Neural progenitor cell (in vitro differentiated cells): ENCODE results near the gene HOXA11. TPM values are rescaled to one million over a fixed set of nuclear protein-coding genes. Genes with fewer than 3 reads are reported as not detected.

ENCODE experiments used
- DNase-seq: peaks from one replicate; pipeline ENCODE4 v3.0.0-alpha.2; 2016; ENCODE audit warnings: low spot score
- H2AFZ ChIP-seq: fragments of 200-600 bp; sonication (generic); replicated peaks from 2 replicates; pipeline ENCODE4 v1.6.1; 2016; ENCODE audit warnings: antibody characterized with exemption
- H3F3A ChIP-seq: fragments of 200-600 bp; sonication (generic); 2 replicates; pipeline ENCODE4 v1.6.1; 2016; ENCODE audit warnings: antibody characterized with exemption, low read depth
- H3K27ac ChIP-seq: fragments of 200-600 bp; sonication (generic); 2 replicates; pipeline ENCODE4 v1.5.1; 2016; ENCODE audit warnings: mild to moderate bottlenecking
- H3K27me3 ChIP-seq: fragments of 200-600 bp; sonication (generic); 2 replicates; pipeline ENCODE4 v1.6.1; 2016; ENCODE audit warnings: mild to moderate bottlenecking, moderate library complexity
- H3K36me3 ChIP-seq: fragments of 200-600 bp; sonication (generic); 2 replicates; pipeline ENCODE4 v1.5.1; 2016
- H3K4me1 ChIP-seq: fragments of 200-600 bp; sonication (generic); 2 replicates; pipeline ENCODE4 v1.6.1; 2016; ENCODE audit warnings: mixed run types
- H3K4me2 ChIP-seq: fragments of 200-600 bp; sonication (generic); 2 replicates; pipeline ENCODE4 v1.6.1; 2016
- H3K4me3 ChIP-seq: fragments of 200-600 bp; sonication (generic); 2 replicates; pipeline ENCODE4 v1.5.1; 2016
- H3K79me2 ChIP-seq: fragments of 200-600 bp; sonication (generic); 2 replicates; pipeline ENCODE4 v1.6.1; 2016; ENCODE audit warnings: low read depth
- H3K9ac ChIP-seq: fragments of 200-600 bp; sonication (generic); 2 replicates; pipeline ENCODE4 v1.6.1; 2016
- H3K9me3 ChIP-seq: fragments of 200-600 bp; sonication (generic); 2 replicates; pipeline ENCODE4 v1.5.1; 2016; ENCODE audit warnings: low read depth
- H4K20me1 ChIP-seq: fragments of 200-600 bp; sonication (generic); 2 replicates; pipeline ENCODE4 v1.6.1; 2016; ENCODE audit warnings: low read depth
- H3K27ac Mint-ChIP-seq: 3 replicates; pipeline ENCODE4 v1.8.0; 2021; ENCODE audit warnings: mixed read lengths
- H3K27me3 Mint-ChIP-seq: 2 replicates; pipeline ENCODE4 v1.8.0; 2022; ENCODE audit warnings: low read depth, mild to moderate bottlenecking, inconsistent platforms, moderate library complexity, mixed read lengths; ENCODE audit not compliant: insufficient read depth
- H3K36me3 Mint-ChIP-seq: 3 replicates; pipeline ENCODE4 v1.8.0; 2021; ENCODE audit warnings: mixed read lengths
- H3K4me1 Mint-ChIP-seq: 3 replicates; pipeline ENCODE4 v1.8.0; 2021; ENCODE audit warnings: mixed read lengths
- H3K4me3 Mint-ChIP-seq: 3 replicates; pipeline ENCODE4 v1.8.0; 2021; ENCODE audit warnings: mild to moderate bottlenecking, moderate library complexity, mixed read lengths
- H3K9me3 Mint-ChIP-seq: 3 replicates; pipeline ENCODE4 v1.8.0; 2020; ENCODE audit warnings: mixed read lengths
- CTCF ChIP-seq: fragments of 200-600 bp; sonication (generic); IDR thresholded peaks from 2 replicates; pipeline ENCODE4 v1.5.1; 2017; ENCODE audit warnings: antibody characterized with exemption, mild to moderate bottlenecking
- EZH2 ChIP-seq: fragments of 200-600 bp; sonication (generic); IDR thresholded peaks from 2 replicates; pipeline ENCODE4 v1.6.1; 2017; ENCODE audit warnings: antibody characterized with exemption, mild to moderate bottlenecking, moderate library complexity
- EZH2phosphoT487 ChIP-seq: fragments of 200-600 bp; sonication (generic); IDR thresholded peaks from 2 replicates; pipeline ENCODE4 v1.6.1; 2017; ENCODE audit warnings: antibody characterized with exemption
- total RNA-seq: library from RNA; depleted of rRNA; stranded (reverse); fragments of >200 nt; gene quantifications from 2 replicates; pipeline ENCODE4 v1.2.3, GENCODE V29; 2015; ENCODE audit warnings: low replicate concordance

The HOXA11 gene
- total RNA-seq, 1 donor from 2014 or later: not detected

GRCh38 chr7:27160145-27160545, 24.9 kb downstream of the HOXA11 start:
- Mint-ChIP-seq H3K27ac (no peak overlapping the region), H3K4me3 (no peak overlapping the region), H3K9me3 (peaks cover 15% of the 10 kb centered on the region), H3K27me3 (peaks cover 90% of the 10 kb centered on the region), H3K4me1 (peaks cover 4% of the 10 kb centered on the region), H3K36me3 (peaks cover 2% of the 10 kb centered on the region)
- Histone ChIP-seq H3K4me2 (peak overlapping the region; percentile 77), H3K4me3 (peak overlapping the region; percentile 47), H3F3A (no peaks in the 10 kb centered on the region), H3K36me3 (no peaks in the 10 kb centered on the region), H3K27ac (no peak overlapping the region), H3K9ac (no peak overlapping the region), H3K27me3 (peaks cover 100% of the 10 kb centered on the region), H2AFZ (peak overlapping the region; percentile 99), H3K79me2 (no peaks in the 10 kb centered on the region), H4K20me1 (peaks cover 55% of the 10 kb centered on the region), H3K9me3 (no peaks in the 10 kb centered on the region), H3K4me1 (no peaks in the 10 kb centered on the region)
- DNase-seq: no peak
- no peak for TF ChIP-seq EZH2phosphoT487
- no peak for TF ChIP-seq EZH2
- TF ChIP-seq CTCF: no peak

- Histone ChIP-seq H3K9me3 (no peaks in the 10 kb centered on the region), H3K4me3 (no peak overlapping the region), H3K79me2 (no peaks in the 10 kb centered on the region), H3K36me3 (no peaks in the 10 kb centered on the region), H3K27me3 (peaks cover 100% of the 10 kb centered on the region), H3K27ac (no peak overlapping the region), H3F3A (no peaks in the 10 kb centered on the region), H2AFZ (no peak overlapping the region), H3K4me2 (no peak overlapping the region), H4K20me1 (peaks cover 54% of the 10 kb centered on the region), H3K4me1 (no peaks in the 10 kb centered on the region), H3K9ac (no peak overlapping the region)
- Mint-ChIP-seq H3K4me3 (peak overlapping the region; percentile 33), H3K27me3 (peaks cover 92% of the 10 kb centered on the region), H3K27ac (no peak overlapping the region), H3K9me3 (peaks cover 15% of the 10 kb centered on the region), H3K4me1 (peaks cover 4% of the 10 kb centered on the region), H3K36me3 (peaks cover 2% of the 10 kb centered on the region)
- DNase-seq: no peak
- TF ChIP-seq EZH2: peak; percentile 67
- no peak for TF ChIP-seq CTCF
- TF ChIP-seq EZH2phosphoT487: no peak
Measured at GRCh38 chr7:27159266-27160144, 25.5 kb downstream of the HOXA11 start.

GRCh38 chr7:27158436-27159265, 26.4 kb downstream of the HOXA11 start:
- H3K27me3 ChIP-seq: peaks cover 100% of the 10 kb centered on the region
- no peak overlapping the region for H3K27ac Mint-ChIP-seq
- H3K27me3 Mint-ChIP-seq: peaks cover 92% of the 10 kb centered on the region
- H3K79me2 ChIP-seq: no peaks in the 10 kb centered on the region
- no peak overlapping the region for H3K4me3 ChIP-seq
- no peaks in the 10 kb centered on the region for H3K9me3 ChIP-seq
- H3K27ac ChIP-seq: no peak overlapping the region
- peaks cover 4% of the 10 kb centered on the region for H3K4me1 Mint-ChIP-seq
- H4K20me1 ChIP-seq: peaks cover 52% of the 10 kb centered on the region
- TF ChIP-seq EZH2: peak; percentile 80
- TF ChIP-seq CTCF: no peak
- TF ChIP-seq EZH2phosphoT487: peak; percentile 81
- H3K9ac ChIP-seq: no peak overlapping the region
- DNase-seq: no peak
- H3K36me3 Mint-ChIP-seq: peaks cover 2% of the 10 kb centered on the region
- H3K9me3 Mint-ChIP-seq: peaks cover 15% of the 10 kb centered on the region
- H3K4me2 ChIP-seq: no peak overlapping the region
- no peaks in the 10 kb centered on the region for H3F3A ChIP-seq
- no peaks in the 10 kb centered on the region for H3K4me1 ChIP-seq
- no peak overlapping the region for H3K4me3 Mint-ChIP-seq
- H3K36me3 ChIP-seq: no peaks in the 10 kb centered on the region
- no peak overlapping the region for H2AFZ ChIP-seq
